HFF-Myc (cell line): Measurements from ENCODE around the gene TTLL4.
A peak's percentile ranks its signal among the peaks of the same experiment; 100 is the strongest.
"Not testable (repeated sequence)": the region's sequence is repeated elsewhere in the genome, so short reads cannot be mapped to it uniquely, and the experiment has no call there.

Source experiments
- DNase-seq: peaks from one replicate; pipeline ENCODE4 v3.0.0-alpha.2; 2011; ENCODE audit warnings: low read depth; ENCODE audit errors: extremely low read depth
- H3K4me3 ChIP-seq: replicated peaks from 2 replicates; pipeline ENCODE4 v1.5.1; 2011; ENCODE audit warnings: low read depth, mild to moderate bottlenecking, control low read depth, low read length
- CTCF ChIP-seq: IDR thresholded peaks from 2 replicates; pipeline ENCODE4 v1.5.1; 2012; ENCODE audit warnings: mild to moderate bottlenecking, low read depth, low read length, control low read depth; ENCODE audit errors: missing control alignments

Gene TTLL4

GRCh38 chr2:218671654-218672566, 38.7 kb upstream of the TTLL4 start, which contains the start of the genes RNF25 and STK36:
Gene RNF25, minus strand, starts transcription at chr2:218672002. Its CDS starts 32 bp downstream, at chr2:218671970.
Gene STK36, plus strand, starts transcription at chr2:218672086. Its CDS starts 744 bp downstream, at chr2:218672830.
- DNase-seq: peak; percentile 70
- H3K4me3 ChIP-seq: peak within 1 kb of the TSS; percentile 65
- no peak for TF ChIP-seq CTCF

GRCh38 chr2:218679119-218679518, 31.5 kb upstream of the TTLL4 start:
- no peak for DNase-seq
- TF ChIP-seq CTCF: no peak
- H3K4me3 ChIP-seq: no peak overlapping the region

GRCh38 chr2:218680061-218680460, 30.6 kb upstream of the TTLL4 start:
- TF ChIP-seq CTCF: no peak
- DNase-seq: no peak

GRCh38 chr2:218687400-218688060, 23.1 kb upstream of the TTLL4 start:
- peak; percentile 66 for DNase-seq
- peak; percentile 82 for TF ChIP-seq CTCF
- H3K4me3 ChIP-seq: not testable (repeated sequence)

More at GRCh38 chr2:218680061-218680460, 30.6 kb upstream of the TTLL4 start:
- H3K4me3 ChIP-seq: no peak overlapping the region

GRCh38 chr2:218691234-218691633, 19.4 kb upstream of the TTLL4 start:
- no peak for DNase-seq
- H3K4me3 ChIP-seq: no peak overlapping the region
- TF ChIP-seq CTCF: no peak

- no peak for DNase-seq
- no peak for TF ChIP-seq CTCF
- no peak overlapping the region for H3K4me3 ChIP-seq
Observed at GRCh38 chr2:218694405-218695145, 16.1 kb upstream of the TTLL4 start.
